GM18907 (cell line): Measurements from ENCODE around the gene FHIP1A.
A peak's percentile ranks its signal among the peaks of the same experiment; 100 is the strongest.
"Not testable (repeated sequence)": the region's sequence is repeated elsewhere in the genome, so short reads cannot be mapped to it uniquely, and the experiment has no call there.

ENCODE experiments used
- ATAC-seq: cut with Tn5 transposase; IDR thresholded peaks from one replicate; pipeline ENCODE4 v1.9.1; 2021; ENCODE audit warnings: mild to moderate bottlenecking, moderate library complexity; ENCODE audit not compliant: unreplicated experiment

Gene FHIP1A

DNA sequence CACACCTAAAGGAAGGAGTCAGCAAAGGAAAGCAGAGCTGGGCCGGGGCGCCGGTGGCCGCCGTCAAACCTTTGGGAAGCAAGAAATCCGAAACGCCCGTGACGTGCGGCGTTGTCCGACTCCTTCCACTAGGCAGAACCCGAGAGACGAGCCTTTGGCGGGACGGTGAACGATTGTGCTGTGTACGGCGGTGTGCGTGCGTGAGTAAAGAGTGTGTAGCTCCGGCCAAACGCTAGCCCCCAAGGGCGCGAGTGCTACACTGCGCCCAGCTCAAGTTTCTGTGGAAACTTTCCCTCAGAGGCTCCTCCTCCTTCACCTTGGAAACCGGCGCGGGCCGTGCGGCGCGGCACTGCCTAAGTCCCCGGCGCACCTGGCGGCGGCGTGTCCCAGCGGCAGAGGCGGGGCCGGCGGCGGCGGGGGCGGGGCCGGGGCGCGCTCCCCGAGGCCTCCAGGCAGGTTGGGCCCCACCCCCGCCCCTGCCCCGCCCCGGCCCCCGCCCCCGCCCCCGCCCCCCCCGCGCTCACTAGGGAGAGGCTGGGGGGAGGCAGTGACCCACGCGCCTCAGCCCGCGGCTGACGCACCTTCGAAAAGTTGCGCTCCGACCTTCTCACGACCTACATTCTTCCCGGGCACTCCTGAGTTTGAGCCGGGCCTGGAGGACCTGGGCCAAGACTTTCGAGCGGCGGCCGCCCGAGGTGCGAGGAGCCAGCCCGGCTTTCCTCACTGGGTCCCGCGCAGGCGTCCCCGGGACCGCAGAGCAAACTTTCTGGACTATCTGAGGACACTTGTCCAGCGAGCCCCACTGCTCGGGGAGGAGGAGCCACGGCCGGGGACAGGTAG is at the start of gene FHIP1A:
TSS of gene FHIP1A (plus strand) at position 547 of the 840 bp plus-strand sequence. CDS start 157,084 bp downstream, outside the sequence.
- peak; percentile 73 for ATAC-seq

DNA sequence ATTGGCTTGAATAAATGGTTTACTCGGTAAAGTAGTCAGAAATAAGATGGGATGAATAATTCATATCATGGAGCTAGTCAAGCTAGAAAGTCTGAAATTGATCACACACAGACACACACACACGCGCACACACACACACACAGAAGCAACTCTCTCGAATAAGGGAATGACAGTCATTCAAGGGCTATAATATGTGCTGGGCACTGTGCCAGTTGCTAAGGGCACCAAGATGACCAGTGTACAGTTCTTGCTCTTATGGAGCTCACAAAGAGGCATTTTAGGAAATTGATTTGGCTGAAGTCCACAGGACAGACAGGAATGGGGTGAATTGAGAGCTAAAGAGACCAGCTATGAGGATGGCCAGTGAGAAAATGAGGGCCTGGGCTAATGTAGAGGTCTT is 49.4 kb upstream of the FHIP1A start:
- ATAC-seq: no peak

DNA sequence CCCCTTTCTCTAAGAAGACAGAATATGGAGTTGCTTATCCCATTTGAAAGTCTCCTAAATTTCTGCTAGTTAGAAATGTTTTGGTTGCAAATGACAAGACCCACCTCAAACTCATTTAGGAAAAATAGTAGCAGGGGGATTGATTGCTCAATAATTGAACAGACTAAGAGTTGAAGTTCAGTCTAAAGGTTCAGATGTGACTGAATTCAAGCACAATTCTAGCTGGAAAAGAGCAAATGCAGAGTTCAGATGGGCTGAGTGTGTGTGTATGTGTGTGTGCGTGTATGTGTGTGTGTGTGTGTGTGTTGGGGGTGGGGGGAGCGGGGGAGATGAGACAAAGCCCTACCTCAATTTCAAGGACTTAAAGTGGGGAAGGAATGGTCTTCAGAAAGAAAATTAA is 47.9 kb upstream of the FHIP1A start:
- no peak for ATAC-seq

DNA sequence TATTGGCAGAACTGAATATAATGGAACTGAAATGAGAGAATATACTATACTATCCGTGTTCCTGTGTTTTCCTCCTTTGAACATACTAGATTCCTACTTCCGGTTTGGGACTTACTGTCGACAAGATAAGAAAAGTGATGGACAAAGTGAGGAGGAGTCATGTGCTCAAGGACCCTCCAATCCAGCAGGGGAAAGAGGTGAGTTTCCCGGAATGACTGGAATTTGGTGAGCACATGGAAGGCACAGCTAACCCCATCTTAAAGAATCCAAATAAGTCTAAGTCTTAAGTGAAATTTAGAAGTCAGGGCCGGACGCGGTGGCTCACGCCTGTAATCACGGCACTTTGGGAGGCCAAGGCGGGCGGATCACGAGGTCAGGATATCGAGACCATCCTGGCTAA is 47.0 kb upstream of the FHIP1A start:
- no peak for ATAC-seq

DNA sequence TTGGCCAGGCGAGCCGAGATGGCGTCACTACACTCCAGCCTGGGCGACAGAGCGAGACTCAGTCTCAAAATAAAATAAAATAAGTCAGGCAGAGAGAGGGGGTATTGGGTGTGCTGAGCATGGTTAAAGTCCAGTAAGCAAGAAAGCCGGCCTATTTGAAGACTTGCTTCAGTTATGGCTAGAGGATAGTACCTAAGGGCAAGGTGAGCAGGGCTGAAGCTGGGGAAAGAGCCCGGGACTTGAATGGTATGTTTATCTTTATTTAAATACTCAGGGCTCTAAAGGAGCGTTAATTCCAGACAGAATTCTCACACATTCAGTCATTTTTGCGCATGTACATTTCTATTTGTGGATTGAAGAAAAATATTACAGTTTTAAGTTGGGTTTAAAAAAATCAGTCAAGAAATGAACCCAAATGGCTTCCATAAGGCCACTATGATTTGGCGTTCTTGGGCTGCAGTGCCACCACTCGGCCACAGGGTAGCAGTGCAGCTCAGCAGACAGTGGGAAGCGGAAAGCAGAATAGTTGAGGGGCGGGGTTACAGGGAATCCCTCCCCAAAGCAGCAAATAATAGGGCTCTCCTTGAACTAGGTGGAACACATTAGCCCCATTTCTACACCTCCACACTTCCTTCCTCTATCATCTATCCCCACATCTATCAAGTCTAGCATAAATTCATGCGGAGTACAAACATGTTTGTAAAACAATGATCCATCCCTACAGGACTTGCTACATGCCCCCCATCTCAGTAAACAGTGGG is 46.4 kb upstream of the FHIP1A start:
- peak; percentile 93 for ATAC-seq

DNA sequence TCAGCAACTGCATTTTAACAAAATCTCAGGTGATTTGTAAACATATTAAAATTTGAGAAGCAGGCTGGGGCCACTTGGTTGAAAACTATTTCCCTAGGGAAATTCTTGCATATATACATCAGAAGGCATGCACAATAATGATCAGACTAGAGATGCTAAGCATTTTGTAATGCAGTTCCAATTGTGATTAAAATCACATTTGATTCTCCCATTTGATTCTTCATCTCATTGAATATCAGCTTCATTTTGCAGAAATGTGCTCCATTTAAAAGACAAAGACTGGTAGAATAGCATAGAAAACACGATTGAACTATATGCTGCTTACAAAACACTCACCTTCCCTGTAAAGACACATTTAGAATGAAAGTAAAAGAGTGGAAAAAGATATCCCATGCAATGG is 32.4 kb upstream of the FHIP1A start:
- no peak for ATAC-seq

DNA sequence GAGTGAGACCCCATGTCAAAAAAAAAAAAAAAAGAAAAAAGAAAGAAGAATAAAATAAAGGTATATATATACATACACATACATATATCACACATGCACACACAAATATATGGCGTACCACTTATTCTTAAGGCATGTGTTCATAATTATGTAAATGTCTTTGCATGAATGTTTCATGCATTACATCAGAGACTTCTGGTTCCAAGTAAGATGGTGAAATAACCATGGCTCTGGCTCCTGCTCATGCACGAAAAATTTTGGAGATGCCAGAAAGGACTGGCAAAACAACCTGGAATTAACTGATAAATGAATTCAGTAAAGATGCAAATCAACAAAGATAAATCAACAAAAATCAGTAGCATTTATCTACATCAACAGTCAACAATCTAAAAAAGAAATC is 19.7 kb upstream of the FHIP1A start:
- ATAC-seq: no peak

DNA sequence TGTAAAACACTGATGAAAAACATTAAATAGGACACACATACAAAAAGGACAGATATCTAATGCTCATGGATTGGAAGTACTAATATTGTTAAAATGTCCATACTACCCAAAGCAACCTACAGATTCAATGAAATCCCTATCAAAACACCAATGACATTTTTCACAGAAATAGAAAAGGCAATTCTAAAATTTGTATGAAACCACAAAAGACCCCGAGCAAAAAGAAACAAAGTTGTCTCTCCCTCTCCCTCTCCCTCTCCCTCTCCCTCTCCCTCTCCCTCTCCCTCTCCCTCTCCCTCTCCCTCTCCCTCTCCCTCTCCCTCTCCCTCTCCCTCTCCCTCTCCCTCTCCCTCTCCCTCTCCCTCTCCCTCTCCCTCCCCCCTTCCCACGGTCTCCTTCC is 19.2 kb upstream of the FHIP1A start:
- not testable (repeated sequence) for ATAC-seq

DNA sequence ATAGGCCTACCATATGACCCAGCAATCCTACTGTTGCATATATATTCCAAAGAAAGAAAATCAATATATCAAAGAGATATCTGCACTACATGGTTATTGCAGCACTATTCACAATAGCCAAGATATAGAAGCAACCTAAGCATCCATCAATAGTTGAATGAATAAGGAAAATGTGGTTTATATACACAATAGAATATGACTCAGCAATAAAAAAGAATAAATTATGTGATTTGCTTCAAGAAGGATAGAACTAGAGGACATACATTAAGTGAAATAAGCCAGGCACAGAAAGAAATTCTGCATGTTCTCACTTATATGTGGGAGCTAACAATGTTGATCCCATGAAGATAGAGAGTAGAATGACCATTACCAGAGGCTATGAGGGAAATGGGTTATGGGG is 13.1 kb upstream of the FHIP1A start:
- ATAC-seq: no peak

DNA sequence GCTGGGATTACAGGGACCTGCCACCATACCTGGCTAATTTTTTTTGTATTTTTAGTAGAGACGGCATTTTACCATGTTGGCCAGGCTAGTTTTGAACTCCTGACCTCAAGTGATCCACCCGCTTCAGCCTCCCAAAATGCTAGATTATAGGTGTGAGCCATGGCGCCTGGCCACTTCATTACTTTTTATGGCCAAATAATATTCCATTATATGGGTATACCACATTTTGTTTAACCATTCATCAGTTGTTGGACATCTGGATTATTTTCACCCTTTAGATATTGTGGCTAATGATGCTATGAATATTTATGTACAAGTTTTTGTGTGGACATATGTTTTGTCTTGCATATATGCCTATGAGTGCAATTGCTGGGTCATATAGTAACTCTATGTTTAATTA is 8.6 kb upstream of the FHIP1A start:
- no peak for ATAC-seq

DNA sequence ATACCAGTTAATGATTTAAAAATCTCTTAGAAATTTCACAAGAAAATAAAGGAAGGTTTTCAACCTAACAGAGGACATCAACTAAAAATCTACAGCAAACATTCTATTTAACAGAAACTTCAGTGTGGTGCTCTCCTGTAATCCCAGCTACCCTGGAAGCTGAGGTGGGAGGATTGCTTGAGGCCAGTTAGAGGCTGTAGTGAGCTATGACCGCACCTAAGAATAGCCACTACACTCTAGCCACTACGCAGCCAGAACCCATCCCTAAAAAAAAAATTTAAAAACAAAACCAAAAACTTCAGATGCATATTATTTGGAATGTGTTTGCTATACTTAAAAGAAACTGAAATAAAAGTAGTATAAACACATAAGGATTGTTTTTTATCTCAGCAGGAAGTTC is 7.2 kb upstream of the FHIP1A start:
- no peak for ATAC-seq

DNA sequence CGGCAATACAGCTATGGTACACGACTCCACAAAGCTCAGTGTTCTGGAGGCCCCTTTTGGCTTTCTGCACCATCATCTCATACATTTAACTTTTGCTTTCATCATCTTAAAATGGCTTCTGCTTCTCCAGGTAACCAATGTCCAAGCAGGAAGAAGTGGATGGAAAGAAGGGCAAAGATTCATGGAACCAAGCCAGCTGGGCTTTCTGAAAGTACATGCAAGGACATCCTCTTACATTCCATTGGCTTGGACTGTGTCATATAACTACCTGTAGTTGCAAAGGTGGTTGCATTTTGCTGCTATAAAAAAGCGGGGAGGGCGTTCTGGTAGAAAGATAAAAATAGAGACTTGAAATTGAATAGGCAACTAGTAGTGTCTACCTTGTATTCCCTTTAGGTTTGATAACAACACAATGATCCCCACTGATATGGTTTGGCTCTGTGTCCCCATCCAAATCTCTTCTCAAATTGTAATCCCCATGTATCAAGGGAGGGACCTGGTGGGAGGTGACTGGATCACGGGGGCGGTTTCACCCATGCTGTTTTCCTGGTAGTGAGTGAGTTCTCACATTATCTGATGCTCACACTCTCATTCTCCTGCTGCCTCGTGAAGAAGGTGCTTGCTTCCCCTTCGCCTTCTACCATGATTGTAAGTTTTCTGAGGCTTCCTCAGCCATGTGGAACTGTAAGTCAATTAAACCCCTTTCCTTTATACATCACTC is 6.7 kb upstream of the FHIP1A start:
- ATAC-seq: no peak

DNA sequence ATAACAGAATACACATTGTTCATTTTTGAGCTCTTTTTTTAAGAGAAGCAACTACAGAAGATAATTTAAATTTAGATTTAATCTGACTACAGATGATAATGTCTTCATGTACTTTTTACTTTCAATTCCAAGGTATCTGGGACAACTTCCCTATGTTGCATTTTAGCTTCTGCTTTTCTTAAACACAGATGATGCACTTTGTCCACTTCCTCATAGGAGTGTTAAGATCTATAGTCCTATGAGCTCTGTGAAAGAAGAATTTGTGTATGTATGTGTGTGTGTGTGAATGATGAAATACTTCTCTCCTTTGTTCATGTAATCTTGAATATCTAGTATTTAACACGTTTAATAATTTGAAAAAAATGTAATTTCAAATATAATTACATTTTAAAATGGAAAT is 5.3 kb upstream of the FHIP1A start:
- ATAC-seq: no peak

DNA sequence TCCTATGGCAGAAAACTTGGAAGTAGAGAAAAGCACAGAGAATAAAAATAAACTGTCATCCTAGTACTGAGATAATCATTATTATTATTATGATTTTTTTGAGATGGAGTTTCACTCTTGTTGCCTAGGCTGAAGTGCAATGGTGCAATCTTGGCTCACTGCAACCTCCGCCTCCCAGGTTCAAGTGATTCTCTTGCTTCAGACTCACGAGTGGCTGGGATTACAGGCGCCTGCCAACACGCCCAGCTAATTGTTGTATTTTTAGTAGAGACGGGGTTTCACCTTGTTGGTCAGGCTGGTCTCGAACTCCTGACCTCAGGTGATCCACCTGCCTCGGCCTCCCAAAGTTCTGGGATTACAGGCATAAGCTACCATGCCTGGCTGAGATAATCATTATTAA is 4.2 kb upstream of the FHIP1A start:
- ATAC-seq: not testable (repeated sequence)

DNA sequence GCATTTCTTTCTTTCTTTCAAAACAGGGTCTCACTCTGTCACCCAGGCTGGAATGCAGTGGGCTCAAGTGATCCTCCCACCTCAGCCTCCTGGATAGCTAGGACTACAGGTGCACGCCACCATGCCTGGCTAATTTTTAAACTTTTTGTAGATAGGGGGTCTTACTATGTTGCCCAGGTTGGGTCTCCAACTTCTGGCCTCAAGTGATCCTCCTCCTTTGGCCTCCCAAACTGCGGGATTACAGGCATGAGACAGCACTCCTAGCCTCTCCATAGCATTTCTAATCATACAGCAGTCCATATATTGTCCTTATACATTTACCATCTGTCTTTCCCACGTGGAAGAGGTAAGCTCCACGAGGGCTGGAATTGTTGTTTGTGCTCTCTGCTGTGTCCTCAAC is 2.0 kb upstream of the FHIP1A start:
- ATAC-seq: no peak

DNA sequence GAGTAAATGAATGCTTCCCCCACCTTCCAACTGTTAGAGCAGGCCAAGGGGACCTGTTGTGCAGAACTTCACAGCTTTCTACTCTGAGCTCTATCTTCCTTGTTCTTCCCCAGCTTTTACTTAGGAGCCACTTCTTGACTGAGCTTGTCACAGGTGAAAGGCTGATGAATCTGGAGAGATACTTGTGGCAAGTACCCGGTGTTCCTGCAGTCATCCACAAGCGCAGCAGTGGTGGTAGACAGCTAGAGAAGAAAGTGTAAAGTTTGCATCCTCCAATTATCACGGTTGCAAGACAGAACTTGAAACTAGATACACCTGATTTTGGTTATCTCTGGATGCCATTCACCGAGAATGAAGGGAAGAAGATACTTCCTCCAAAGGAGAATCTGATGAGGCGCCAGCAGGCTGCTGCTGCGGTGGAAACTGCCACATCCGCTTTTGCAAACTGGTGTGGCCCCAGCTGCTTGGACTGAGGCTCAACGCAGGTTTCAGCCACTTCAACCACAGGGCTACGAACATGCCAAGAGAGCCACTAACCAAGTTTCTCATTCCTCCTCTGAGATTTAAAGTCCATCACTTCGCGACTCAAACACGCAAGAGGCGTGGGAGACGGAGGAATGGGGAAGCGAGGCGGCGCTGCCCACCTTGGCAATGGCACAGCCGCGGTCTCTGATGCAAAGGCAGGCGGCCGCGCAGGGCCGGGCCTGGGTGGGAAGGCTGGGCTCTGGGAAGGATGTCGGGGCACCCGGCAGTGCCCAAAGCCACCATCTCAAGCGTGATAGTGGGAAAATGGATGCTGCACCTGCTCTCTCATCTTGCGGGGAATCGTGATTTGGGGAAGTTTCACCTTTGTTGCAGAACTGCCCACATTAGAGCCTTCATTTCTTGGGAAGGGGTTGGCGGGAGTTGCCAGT is 1.3 kb upstream of the FHIP1A start:
- ATAC-seq: peak; percentile 91

DNA sequence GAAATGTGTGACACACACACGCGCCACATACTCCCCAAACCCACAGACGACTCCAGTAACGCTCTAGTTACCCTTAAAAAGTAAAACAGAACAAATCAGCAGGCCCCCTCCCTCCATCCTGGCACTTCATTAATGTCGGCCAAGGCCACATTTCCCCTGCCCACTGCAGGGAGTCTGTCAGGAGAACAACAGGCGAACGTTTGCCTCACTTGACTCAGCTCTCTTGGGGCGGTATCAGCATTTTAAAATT is 671 bp upstream of the FHIP1A start:
- ATAC-seq: peak; percentile 18

DNA sequence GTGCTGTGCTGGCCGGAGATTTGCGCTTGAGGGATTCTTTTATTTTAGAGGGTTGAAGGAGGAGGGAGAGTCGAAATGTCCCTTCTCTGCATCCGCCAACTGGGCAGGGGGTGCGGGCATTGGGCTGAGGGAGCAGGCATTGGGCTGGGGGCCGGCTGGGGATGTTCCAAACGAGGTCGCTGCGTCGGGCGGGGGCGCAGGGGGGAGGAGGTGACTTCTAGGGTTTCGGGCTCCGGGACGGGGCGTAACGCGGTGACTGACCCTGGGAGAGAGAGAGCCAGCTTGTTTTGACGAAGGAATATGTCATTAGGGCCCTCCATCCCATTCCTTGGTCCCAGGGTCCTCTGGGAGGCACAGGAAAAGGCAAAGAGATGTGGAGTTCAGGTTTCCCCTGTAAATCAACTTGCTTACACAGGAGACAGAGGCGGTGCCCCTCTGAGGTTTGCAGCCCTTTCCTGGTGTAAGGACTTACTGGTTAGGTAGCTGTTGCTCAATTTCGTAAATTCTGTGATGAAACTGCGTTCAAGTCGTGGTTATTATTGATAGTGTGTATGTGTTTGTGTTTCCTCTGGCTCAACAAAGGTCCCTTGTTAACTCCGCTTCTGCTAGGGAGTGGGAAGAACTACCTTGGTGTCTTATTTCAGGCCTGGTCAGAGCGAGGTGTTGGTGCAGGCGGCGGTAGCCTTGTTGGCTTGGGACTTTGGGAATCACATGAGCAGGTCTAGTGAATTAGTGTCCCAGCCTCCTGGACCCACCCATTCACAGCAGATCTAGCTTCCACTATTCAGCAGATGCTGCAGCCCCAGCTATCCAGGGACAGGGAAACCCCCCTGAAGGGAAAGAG is 716 bp downstream of the FHIP1A start:
- ATAC-seq: no peak

DNA sequence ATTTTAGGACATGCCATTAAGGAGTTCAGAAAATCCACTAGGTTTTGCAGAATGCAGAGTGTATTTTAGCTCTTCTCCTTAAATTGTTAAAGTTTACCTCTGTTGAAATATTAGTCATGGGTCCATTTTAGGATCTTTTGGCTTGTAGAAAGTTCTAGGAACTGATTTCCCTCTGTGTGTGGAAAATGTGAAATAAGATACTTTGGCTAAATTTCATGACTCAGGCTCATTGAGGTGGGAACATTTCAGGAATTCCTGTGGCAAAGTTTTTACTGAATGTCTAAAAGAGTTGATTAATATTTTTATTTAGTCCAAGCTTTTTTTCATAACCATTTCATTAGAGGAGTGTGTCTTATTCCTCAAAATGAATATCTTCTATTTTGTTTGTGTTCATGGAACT is 7.0 kb downstream of the FHIP1A start:
- ATAC-seq: no peak

DNA sequence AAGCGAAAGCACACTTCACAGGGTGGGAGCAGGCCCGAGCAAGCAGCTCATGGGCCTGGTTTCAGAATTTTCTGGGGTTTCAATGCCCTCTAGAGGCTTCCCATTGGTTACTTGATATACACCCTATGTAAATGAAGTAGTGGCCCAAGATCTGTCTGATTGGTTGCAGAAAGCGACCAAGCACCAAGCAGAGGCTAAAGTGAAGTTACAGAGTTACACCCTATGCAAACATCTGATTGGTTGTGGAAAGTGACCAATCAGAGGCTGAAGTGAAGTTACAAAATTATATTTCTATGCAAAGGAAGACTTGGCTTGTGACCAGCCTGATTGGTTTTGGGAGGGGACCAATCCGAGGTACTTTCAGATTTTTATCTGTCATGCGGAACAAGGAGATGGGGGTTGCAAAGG is 8.2 kb downstream of the FHIP1A start:
- ATAC-seq: no peak
